Activated CD8-positive, alpha-beta memory T cell treated with anti-CD3 and anti-CD28 coated beads, Interleukin-2, amount 50 U/mL, for 48 hours (primary cell): ENCODE data around the gene VPS13C.
"Not testable (repeated sequence)": the region's sequence is repeated elsewhere in the genome, so short reads cannot be mapped to it uniquely, and the experiment has no call there.

Experiments
- DNase-seq: peaks from one replicate; pipeline ENCODE4 v3.0.0-alpha.2; 2020

The VPS13C gene

GRCh38 chr15:62035256-62035924 is 24.9 kb downstream of the VPS13C start:
- DNase-seq, result no peak

DNA sequence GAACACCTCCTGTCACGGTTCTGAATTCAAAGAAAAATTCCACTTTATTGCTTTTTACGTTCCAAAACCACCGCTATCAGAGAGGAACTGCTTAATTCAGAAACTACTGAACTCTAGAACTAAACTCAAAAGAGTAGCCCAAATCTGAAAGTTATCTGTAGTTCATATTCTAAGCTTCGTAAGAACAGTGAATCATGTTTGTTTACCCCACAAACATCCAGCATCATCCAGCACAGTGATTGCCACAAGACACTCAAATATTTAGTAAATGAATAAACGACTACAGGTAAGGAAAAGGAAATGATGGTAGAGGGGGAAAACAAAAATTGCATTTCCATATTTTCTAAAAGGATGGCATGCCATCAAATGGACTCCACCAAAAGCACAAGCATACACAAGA is 32.3 kb downstream of the VPS13C start:
- DNase-seq, result no peak

DNA sequence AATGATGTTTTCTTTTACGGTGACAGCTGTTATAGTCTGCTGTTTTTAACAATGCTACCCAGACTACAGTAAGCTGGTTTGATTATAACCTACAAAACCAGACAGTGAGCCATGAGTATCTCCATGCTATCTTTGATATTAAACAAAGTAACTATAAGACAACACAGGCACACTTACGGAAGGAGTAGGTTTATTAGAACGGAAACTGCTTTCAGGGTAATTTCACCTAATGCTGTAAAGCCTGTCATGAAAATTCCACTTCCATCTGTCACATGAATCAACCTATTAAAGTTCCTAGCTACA is 33.0 kb downstream of the VPS13C start:
- no peak for DNase-seq

GRCh38 chr15:62026487-62027262 is 33.6 kb downstream of the VPS13C start:
- no peak for DNase-seq

DNA sequence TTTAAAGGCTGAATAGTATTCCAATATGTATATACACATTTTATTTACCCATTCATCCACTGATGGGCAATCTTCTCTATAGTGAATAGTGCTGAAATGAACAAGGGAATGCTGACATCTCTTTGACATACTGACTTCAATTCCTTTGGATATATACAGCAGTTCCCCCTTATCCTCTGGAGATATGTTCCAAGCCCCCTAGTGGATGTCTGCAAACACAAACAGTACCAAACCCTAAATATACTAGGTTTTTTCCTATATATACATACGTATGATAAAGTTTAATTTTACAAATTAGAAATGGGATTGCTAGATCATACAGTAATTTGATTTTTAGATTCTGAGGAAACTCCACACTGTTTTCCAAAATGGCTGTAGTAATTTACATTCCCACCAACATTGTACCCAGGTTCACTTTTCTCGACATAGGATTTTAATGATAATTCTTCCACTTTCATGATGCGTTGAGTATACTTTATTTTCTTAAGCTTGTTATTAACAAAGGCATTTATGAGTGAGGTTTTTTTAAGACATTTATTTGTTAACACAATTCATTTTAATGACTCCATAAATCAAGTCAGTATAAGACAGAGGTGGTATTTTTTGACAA is 38.2 kb downstream of the VPS13C start:
- no peak for DNase-seq

DNA sequence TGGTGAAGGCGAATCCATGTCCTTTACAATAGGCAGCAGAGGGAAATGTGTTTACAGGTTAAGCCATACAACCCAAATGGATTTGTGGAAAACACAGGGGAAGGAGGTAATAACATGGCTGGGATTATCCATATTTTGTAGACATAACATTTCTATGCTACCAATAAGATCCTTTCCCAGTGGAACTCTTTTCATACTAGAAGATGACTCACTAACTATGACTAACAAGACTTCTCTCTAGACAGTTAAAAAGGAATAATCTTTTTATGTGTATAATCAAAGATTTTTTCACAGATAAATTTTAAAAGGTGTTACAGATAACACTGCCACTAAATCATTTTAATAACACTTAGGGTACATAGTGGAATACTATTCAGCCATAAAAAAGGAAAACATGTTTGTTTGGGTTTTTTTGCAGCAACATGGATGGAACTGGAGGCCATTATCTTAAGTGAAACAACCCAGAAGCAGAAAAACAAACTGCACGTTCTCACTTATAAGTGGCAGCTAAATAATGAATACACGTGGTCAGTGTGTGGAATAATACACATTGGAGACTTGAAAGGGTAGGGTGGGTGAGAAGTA is 39.6 kb downstream of the VPS13C start:
- no peak for DNase-seq

- DNase-seq, result not testable (repeated sequence)
Observed at GRCh38 chr15:62005354-62005753, 54.9 kb downstream of the VPS13C start.

DNA sequence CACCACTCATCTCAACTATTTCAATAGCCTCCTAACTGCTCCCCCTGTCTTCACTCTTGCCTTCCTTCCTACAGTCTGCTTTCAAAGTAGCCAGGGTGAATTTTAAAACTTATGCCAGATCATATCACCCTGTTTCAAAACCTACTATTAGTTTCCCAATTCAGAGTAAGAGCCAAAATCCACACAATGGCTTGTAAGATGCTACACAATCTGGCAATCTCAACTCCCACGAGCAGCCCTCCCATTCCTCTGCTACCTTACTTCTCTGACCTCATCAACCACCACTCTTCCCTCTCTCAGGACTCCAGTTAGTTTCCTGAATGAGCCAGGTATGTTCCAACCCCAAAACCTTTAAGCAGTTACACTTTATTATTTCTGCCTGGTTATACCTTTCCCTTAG is 62.5 kb downstream of the VPS13C start:
- no peak for DNase-seq

DNA sequence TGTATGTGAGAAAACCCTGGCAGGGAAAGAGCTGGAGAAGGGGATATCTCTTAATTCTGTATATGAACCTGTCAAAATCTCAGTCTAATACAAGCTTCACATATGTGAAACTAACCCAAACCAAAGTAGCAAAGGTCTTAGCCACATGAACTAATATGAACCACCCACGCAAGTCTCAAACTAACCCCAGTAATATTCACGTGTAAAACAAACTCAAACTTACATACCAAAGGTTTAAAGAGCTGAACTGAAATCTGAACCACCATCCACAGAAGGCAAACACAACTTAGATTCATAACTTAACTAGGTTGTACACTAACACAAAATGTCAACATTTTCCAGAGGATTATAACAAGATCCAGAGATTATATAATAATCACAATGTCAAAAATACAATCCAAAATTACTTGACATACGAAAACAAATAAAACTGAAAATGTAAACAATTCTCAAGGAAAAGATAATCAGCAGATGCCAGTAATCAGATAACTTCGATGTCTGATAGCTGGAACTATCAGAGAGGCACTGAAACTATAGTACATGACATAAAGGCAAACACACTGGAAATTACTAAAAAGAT is 64.1 kb downstream of the VPS13C start:
- no peak for DNase-seq

DNA sequence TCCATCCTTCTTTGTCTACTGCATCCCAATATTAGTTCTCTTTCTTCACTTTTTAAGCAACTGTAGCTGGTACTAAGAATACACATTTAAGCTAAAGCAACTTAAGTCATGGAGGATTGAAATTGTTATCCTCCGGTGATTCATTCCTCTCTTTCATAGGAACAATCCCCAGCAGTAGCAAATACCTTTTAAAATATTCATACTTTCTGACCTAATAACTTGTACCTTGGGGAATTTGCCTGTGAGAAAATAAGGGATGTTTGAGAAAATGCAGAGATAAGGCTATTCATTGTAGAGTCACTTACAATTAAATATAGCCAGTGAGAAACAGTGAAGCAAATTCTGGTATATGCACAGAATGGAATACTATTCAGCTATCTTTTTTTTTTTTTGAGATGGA is 66.0 kb downstream of the VPS13C start:
- DNase-seq, result no peak

- DNase-seq, result no peak
Observed at GRCh38 chr15:61992518-61992917, 67.7 kb downstream of the VPS13C start.

DNA sequence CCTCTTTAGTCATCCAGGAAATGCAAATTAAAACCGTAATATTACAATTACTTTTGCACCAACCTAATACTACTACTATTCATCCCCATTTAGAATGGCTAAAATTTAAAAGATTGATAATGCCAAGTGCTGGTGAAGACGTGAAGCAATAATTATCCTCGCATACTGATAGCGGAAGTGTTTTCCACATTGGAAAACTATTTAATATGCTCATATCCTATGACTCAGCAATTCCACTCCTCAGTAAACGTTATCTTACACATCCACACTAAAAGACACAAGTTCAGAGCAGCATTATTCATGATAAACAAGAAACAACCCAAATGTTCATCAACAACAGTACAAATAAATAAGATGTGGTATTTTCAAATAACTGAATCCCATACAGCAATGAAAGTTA is 70.6 kb downstream of the VPS13C start:
- DNase-seq, result no peak

GRCh38 chr15:61987824-61988223 is 72.4 kb downstream of the VPS13C start:
- no peak for DNase-seq

GRCh38 chr15:61983081-61983480 is 77.2 kb downstream of the VPS13C start:
- no peak for DNase-seq

DNA sequence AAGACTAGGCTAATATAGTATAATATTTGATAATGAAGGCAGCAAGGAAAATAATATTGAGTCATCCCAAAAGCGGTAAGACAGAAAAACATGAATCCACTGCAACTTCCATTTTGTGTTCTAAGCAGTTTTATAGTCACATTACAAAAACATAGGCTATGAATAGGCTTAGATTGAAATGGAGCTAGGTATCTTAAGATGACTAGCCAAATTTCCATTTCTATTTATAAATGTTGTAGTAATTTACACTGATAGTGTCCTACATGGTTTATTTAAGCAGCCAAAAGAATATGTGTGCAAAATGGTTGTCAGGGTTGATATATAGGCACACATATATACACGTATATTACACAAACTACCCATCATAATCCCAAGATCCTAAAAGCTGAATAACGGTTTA is 82.0 kb downstream of the VPS13C start:
- DNase-seq, result no peak

DNA sequence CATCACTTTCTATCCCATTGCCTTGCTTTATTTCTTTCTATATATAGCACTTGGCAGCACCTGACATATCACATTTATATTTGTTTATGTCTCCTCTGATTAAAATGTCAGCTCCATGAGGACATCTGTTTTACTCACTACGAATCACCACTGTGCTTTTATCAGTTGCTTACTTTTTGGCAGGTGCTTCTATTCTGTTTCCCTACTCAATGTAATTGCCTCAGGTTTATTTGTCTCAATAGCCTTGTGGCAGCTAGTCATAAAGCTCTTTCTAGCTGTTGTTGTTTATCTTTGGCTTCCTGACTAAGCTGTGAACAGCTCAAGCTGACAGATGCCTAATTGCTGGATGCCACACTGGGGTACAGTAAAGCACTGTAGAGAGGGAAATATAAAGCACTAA is 85.5 kb downstream of the VPS13C start:
- no peak for DNase-seq

- no peak for DNase-seq
Observed at GRCh38 chr15:61974118-61974517, 86.1 kb downstream of the VPS13C start.

GRCh38 chr15:61951949-61952348 is 108.3 kb downstream of the VPS13C start:
- DNase-seq, result no peak

GRCh38 chr15:61946778-61947177 is 113.5 kb downstream of the VPS13C start:
- DNase-seq, result no peak

- DNase-seq, result no peak
Observed at GRCh38 chr15:61943992-61944391, 116.3 kb downstream of the VPS13C start.

DNA sequence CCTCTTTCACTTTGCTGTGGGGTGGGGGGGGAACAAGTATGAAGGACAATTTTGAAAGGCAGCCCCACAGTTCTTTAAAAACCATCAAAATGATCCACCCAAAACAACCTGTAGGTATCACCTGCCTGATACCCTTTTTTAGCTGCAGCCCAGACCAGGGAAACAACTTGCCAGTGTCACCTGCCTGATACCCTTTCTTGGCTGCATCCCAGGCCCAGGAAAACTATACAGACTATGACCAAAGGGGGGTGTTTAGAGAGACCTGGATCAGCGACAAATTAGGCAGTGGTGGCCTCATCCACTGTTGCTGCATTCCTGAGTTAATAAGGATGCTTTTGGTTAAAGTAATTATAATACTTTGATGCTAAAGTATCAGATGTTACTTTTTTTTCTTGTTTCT is 122.0 kb downstream of the VPS13C start:
- DNase-seq, result no peak

DNA sequence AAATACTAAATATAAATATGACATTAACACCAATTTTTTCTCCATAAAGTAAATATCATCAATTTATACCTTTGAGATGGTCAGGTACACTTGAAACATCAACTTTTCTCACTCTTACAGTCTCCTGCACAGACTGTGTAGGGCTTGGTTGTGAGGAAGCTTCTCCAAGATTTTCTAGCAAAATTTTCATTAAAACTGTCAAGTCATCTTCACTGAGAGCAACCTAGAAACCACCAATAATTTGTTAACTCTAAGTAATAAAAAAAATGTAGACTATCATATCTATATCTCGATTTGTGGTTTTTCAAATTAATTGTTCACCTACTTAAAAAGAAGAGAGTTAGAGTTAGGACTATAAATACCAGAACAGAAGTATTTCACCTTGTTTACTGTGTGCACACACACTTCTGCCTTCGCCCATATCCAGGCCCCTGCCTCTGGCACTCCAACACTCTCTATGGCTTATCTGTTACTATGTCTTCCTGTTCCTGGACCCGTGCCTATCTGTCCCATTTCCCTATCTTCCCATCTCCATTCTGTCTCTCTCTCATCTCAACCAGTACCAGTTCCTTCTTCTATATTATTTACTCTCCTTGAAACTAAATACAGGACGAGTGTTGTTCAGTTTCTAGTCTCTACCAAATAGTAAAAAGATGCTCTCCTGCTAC is 123.6 kb downstream of the VPS13C start:
- no peak for DNase-seq

GRCh38 chr15:61935493-61935892 is 124.8 kb downstream of the VPS13C start:
- no peak for DNase-seq
